Neural cell (in vitro differentiated cells): Measurements from ENCODE around the gene CYRIA.

Experiments
- CTCF ChIP-seq: fragments of 450-650 bp; IDR thresholded peaks from 2 replicates; pipeline ENCODE4 v1.5.1; 2014; ENCODE audit warnings: antibody characterized with exemption, mild to moderate bottlenecking, moderate library complexity; ENCODE audit not compliant: poor library complexity, severe bottlenecking
- EP300 ChIP-seq: fragments of 450-650 bp; conservative IDR thresholded peaks from 2 replicates; pipeline ENCODE4 v1.6.1; 2014; ENCODE audit warnings: antibody characterized with exemption, mild to moderate bottlenecking, moderate library complexity; ENCODE audit not compliant: poor library complexity, severe bottlenecking
- EZH2 ChIP-seq: fragments of 200-600, 300-800 bp; shearing (Covaris generic), sonication (generic); IDR thresholded peaks from 2 replicates; pipeline ENCODE4 v1.6.1; 2014; ENCODE audit warnings: antibody characterized with exemption, low read length, borderline replicate concordance, mild to moderate bottlenecking; ENCODE audit not compliant: insufficient read depth, poor library complexity, severe bottlenecking
- MXI1 ChIP-seq: fragments of 450-650 bp; conservative IDR thresholded peaks from 2 replicates; pipeline ENCODE4 v1.6.1; 2014; ENCODE audit warnings: antibody characterized with exemption, mild to moderate bottlenecking; ENCODE audit not compliant: poor library complexity, severe bottlenecking
- POLR2AphosphoS5 ChIP-seq: IDR thresholded peaks from 2 replicates; pipeline ENCODE4 v1.6.1; 2012
- RAD21 ChIP-seq: fragments of 450-650 bp; conservative IDR thresholded peaks from 2 replicates; pipeline ENCODE4 v1.6.1; 2014; ENCODE audit warnings: antibody characterized with exemption, mild to moderate bottlenecking, moderate library complexity
- REST ChIP-seq: IDR thresholded peaks from 2 replicates; pipeline ENCODE4 v1.6.1; 2012; ENCODE audit warnings: borderline replicate concordance
- SMC3 ChIP-seq: fragments of 450-650 bp; conservative IDR thresholded peaks from 2 replicates; pipeline ENCODE4 v1.6.1; 2014; ENCODE audit warnings: antibody characterized with exemption, mild to moderate bottlenecking, moderate library complexity; ENCODE audit not compliant: poor library complexity
- TAF1 ChIP-seq: IDR thresholded peaks from 2 replicates; pipeline ENCODE4 v1.6.1; 2012; ENCODE audit warnings: low read depth

GRCh38 chr2:16683576-16683975 is 17.9 kb upstream of the CYRIA start:
- TF ChIP-seq CTCF: no peak
- TF ChIP-seq REST: no peak
- TF ChIP-seq RAD21: no peak
- TF ChIP-seq SMC3: no peak
- no peak for TF ChIP-seq EZH2
- TF ChIP-seq EP300: no peak
- no peak for TF ChIP-seq TAF1
- no peak for TF ChIP-seq MXI1
- no peak for TF ChIP-seq POLR2AphosphoS5
